ENCODE data around the gene EYS. TPM values are rescaled to one million over a fixed set of nuclear protein-coding genes. Genes with fewer than 3 reads are reported as not detected.
"Not testable (repeated sequence)": the region's sequence is repeated elsewhere in the genome, so short reads cannot be mapped to it uniquely, and the experiment has no call there.

The EYS gene
- total and polyA plus RNA-seq, 4 donors, result not detected

- Histone ChIP-seq H3K27me3 (ENCODE audit: control insufficient read depth in 1 of 2, insufficient read depth in 2 of 2, low read length in 1 of 2) (no peaks in the 10 kb centered on the region), H3K4me1 (ENCODE audit: control insufficient read depth in 1 of 2, insufficient read depth in 2 of 2, low read length in 2 of 2) (peaks cover 0 to 2% of the 10 kb centered on the region in 2 donors), H3K36me3 (ENCODE audit: control insufficient read depth in 1 of 2, insufficient read depth in 2 of 2, low read length in 1 of 2) (no peaks in the 10 kb centered on the region), H3K9me3 (ENCODE audit: control insufficient read depth, low read length) (no peaks in the 10 kb centered on the region), H3K4me3 (ENCODE audit: low read length in 2 of 2) (no peak overlapping the region), H3K27ac (ENCODE audit: low read depth in 1 of 2, low read length in 2 of 2) (no peak overlapping the region)
- intact Hi-C loops (cut with DNase I), result no loop called here
- no peak for DNase-seq
- ATAC-seq (ENCODE audit: low FRiP score), result no peak
These were observed 1963.3 kb downstream of the EYS start for GRCh38 chr6:63743691-63744090.

- Histone ChIP-seq H3K27ac (ENCODE audit: low read depth in 1 of 2, low read length in 2 of 2) (no peak overlapping the region), H3K36me3 (ENCODE audit: control insufficient read depth in 1 of 2, insufficient read depth in 2 of 2, low read length in 1 of 2) (no peaks in the 10 kb centered on the region), H3K4me3 (ENCODE audit: low read length in 2 of 2) (no peak overlapping the region), H3K27me3 (ENCODE audit: control insufficient read depth in 1 of 2, insufficient read depth in 2 of 2, low read length in 1 of 2) (no peaks in the 10 kb centered on the region), H3K9me3 (ENCODE audit: control insufficient read depth, low read length) (no peaks in the 10 kb centered on the region), H3K4me1 (ENCODE audit: control insufficient read depth in 1 of 2, insufficient read depth in 2 of 2, low read length in 2 of 2) (peaks cover 0 to 2% of the 10 kb centered on the region in 2 donors)
- ATAC-seq (ENCODE audit: low FRiP score), result no peak
- DNase-seq, result no peak
- intact Hi-C loops (cut with DNase I), result no loop called here
These were observed 1965.0 kb downstream of the EYS start for GRCh38 chr6:63742060-63742459.

DNA sequence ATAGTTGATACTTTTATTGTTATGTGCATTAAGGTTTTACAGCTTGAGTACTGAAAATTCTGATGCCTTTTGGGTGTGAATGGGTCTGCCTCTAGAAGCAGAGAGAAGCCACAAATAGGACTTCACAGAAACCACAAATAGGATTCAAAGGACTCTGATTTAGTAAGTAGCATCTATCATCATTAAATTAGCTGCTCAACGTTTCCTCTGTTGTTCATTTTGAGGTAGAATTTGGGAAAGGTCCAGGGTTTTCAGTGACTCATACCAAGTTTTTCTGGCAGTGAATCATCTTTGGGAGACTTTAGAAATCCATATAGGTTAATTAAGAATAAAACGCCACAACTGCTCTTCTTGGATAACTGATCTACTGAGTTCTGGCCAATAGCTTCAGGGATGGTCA is 1966.3 kb downstream of the EYS start:
- WGBS, 2 donors, result 14 to 17% methylated on average over 2 of the region's 2 CpGs
- Histone ChIP-seq H3K9me3 (ENCODE audit: control insufficient read depth, low read length) (no peaks in the 10 kb centered on the region), H3K27ac (ENCODE audit: low read depth in 1 of 2, low read length in 2 of 2) (no peak overlapping the region), H3K27me3 (ENCODE audit: control insufficient read depth in 1 of 2, insufficient read depth in 2 of 2, low read length in 1 of 2) (no peaks in the 10 kb centered on the region), H3K36me3 (ENCODE audit: control insufficient read depth in 1 of 2, insufficient read depth in 2 of 2, low read length in 1 of 2) (no peaks in the 10 kb centered on the region), H3K4me3 (ENCODE audit: low read length in 2 of 2) (no peak overlapping the region), H3K4me1 (ENCODE audit: control insufficient read depth in 1 of 2, insufficient read depth in 2 of 2, low read length in 2 of 2) (peaks cover 0 to 2% of the 10 kb centered on the region in 2 donors)
- intact Hi-C loops (cut with DNase I), result no loop called here
- DNase-seq (no peak), ATAC-seq (ENCODE audit: low FRiP score) (no peak)

DNA sequence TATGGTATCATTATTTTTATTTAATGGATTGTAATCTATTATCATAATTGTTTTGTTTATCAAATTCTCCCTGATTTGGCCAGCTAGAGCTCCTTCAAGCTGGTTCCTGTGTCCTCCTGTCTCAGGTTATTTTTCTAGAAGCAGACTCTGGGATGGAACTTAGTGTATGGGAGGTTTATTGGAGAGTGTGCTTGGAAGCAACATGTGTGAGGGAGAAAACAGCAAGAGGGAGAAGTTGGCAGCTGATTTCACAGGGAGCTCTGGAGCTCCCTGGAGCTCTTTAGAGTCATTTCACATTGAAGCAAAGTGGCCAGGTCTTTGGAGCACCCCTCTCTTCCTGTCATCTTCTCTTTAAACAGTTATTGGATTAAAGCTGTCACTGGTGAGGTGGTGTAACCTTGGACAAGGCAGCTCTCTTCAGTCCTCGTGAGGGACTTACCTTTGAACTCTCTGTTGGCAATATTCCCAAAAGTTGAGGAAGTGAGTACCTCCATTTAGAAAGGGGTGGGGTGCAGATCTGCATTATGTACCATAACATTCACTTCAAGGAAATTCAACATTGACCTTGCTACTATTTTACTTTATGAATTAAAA is 1967.8 kb downstream of the EYS start:
- Histone ChIP-seq H3K27me3 (ENCODE audit: control insufficient read depth in 1 of 2, insufficient read depth in 2 of 2, low read length in 1 of 2) (no peaks in the 10 kb centered on the region), H3K27ac (ENCODE audit: low read depth in 1 of 2, low read length in 2 of 2) (no peak overlapping the region), H3K36me3 (ENCODE audit: control insufficient read depth in 1 of 2, insufficient read depth in 2 of 2, low read length in 1 of 2) (no peaks in the 10 kb centered on the region), H3K9me3 (ENCODE audit: control insufficient read depth, low read length) (no peaks in the 10 kb centered on the region), H3K4me3 (ENCODE audit: low read length in 2 of 2) (no peak overlapping the region), H3K4me1 (ENCODE audit: control insufficient read depth in 1 of 2, insufficient read depth in 2 of 2, low read length in 2 of 2) (peaks cover 0 to 2% of the 10 kb centered on the region in 2 donors)
- intact Hi-C loops (cut with DNase I), result no loop called here
- ATAC-seq (ENCODE audit: low FRiP score) (no peak), DNase-seq (no peak)
- WGBS, 2 donors, result 40 to 45% methylated on average over 1 of the region's 1 CpG

- DNase-seq; H3K4me1 ChIP-seq (ENCODE audit: control insufficient read depth in 1 of 2, insufficient read depth in 2 of 2, low read length in 2 of 2); H3K9me3 ChIP-seq (ENCODE audit: control insufficient read depth, low read length); H3K36me3 ChIP-seq (ENCODE audit: control insufficient read depth in 1 of 2, insufficient read depth in 2 of 2, low read length in 1 of 2); intact Hi-C loops (cut with DNase I); H3K27me3 ChIP-seq (ENCODE audit: control insufficient read depth in 1 of 2, insufficient read depth in 2 of 2, low read length in 1 of 2); ATAC-seq (ENCODE audit: low FRiP score); H3K27ac ChIP-seq (ENCODE audit: low read depth in 1 of 2, low read length in 2 of 2); H3K4me3 ChIP-seq (ENCODE audit: low read length in 2 of 2): not testable (repeated sequence)
- WGBS, 2 donors, result 91 to 96% methylated on average over 2 of the region's 2 CpGs
These were observed 1968.8 kb downstream of the EYS start for GRCh38 chr6:63738190-63738589.

- ATAC-seq (ENCODE audit: low FRiP score) (no peak), DNase-seq (no peak)
- H3K27me3 ChIP-seq (ENCODE audit: control insufficient read depth in 1 of 2, insufficient read depth in 2 of 2, low read length in 1 of 2), result no peaks in the 10 kb centered on the region
- no peaks in the 10 kb centered on the region for H3K4me1 ChIP-seq (ENCODE audit: control insufficient read depth in 1 of 2, insufficient read depth in 2 of 2, low read length in 2 of 2)
- intact Hi-C loops (cut with DNase I), result no loop called here
- WGBS, 2 donors, result 75 to 77% methylated on average over 3 of the region's 3 CpGs
- no peak overlapping the region for H3K4me3 ChIP-seq (ENCODE audit: low read length in 2 of 2)
- H3K9me3 ChIP-seq (ENCODE audit: control insufficient read depth, low read length), result no peaks in the 10 kb centered on the region
- no peak overlapping the region for H3K27ac ChIP-seq (ENCODE audit: low read depth in 1 of 2, low read length in 2 of 2)
- no peaks in the 10 kb centered on the region for H3K36me3 ChIP-seq (ENCODE audit: control insufficient read depth in 1 of 2, insufficient read depth in 2 of 2, low read length in 1 of 2)
These were observed 1972.1 kb downstream of the EYS start for GRCh38 chr6:63734923-63735322.

- H3K27ac ChIP-seq (ENCODE audit: low read depth in 1 of 2, low read length in 2 of 2), result no peak overlapping the region
- no peak overlapping the region for H3K4me3 ChIP-seq (ENCODE audit: low read length in 2 of 2)
- no peaks in the 10 kb centered on the region for H3K9me3 ChIP-seq (ENCODE audit: control insufficient read depth, low read length)
- no peaks in the 10 kb centered on the region for H3K27me3 ChIP-seq (ENCODE audit: control insufficient read depth in 1 of 2, insufficient read depth in 2 of 2, low read length in 1 of 2)
- intact Hi-C loops (cut with DNase I), result no loop called here
- ATAC-seq (ENCODE audit: low FRiP score) (no peak), DNase-seq (no peak)
- WGBS, 2 donors, result 55 to 68% methylated on average over 2 of the region's 2 CpGs
- no peaks in the 10 kb centered on the region for H3K4me1 ChIP-seq (ENCODE audit: control insufficient read depth in 1 of 2, insufficient read depth in 2 of 2, low read length in 2 of 2)
- H3K36me3 ChIP-seq (ENCODE audit: control insufficient read depth in 1 of 2, insufficient read depth in 2 of 2, low read length in 1 of 2), result no peaks in the 10 kb centered on the region
These were observed 1974.7 kb downstream of the EYS start for GRCh38 chr6:63732336-63732735.

GRCh38 chr6:63731930-63732329 is 1975.1 kb downstream of the EYS start:
- H3K9me3 ChIP-seq (ENCODE audit: control insufficient read depth, low read length), result no peaks in the 10 kb centered on the region
- intact Hi-C loops (cut with DNase I), result no loop called here
- ATAC-seq (ENCODE audit: low FRiP score) (no peak), DNase-seq (no peak)
- H3K4me3 ChIP-seq (ENCODE audit: low read length in 2 of 2), result no peak overlapping the region
- 72 to 77% methylated on average over 3 of the region's 3 CpGs for WGBS, 2 donors
- no peaks in the 10 kb centered on the region for H3K27me3 ChIP-seq (ENCODE audit: control insufficient read depth in 1 of 2, insufficient read depth in 2 of 2, low read length in 1 of 2)
- no peak overlapping the region for H3K27ac ChIP-seq (ENCODE audit: low read depth in 1 of 2, low read length in 2 of 2)
- no peaks in the 10 kb centered on the region for H3K4me1 ChIP-seq (ENCODE audit: control insufficient read depth in 1 of 2, insufficient read depth in 2 of 2, low read length in 2 of 2)
- H3K36me3 ChIP-seq (ENCODE audit: control insufficient read depth in 1 of 2, insufficient read depth in 2 of 2, low read length in 1 of 2), result no peaks in the 10 kb centered on the region

GRCh38 chr6:63730311-63730710 is 1976.7 kb downstream of the EYS start:
- H3K36me3 ChIP-seq (ENCODE audit: control insufficient read depth in 1 of 2, insufficient read depth in 2 of 2, low read length in 1 of 2), result no peaks in the 10 kb centered on the region
- no peak overlapping the region for H3K27ac ChIP-seq (ENCODE audit: low read depth in 1 of 2, low read length in 2 of 2)
- DNase-seq (no peak), ATAC-seq (ENCODE audit: low FRiP score) (no peak)
- no peaks in the 10 kb centered on the region for H3K9me3 ChIP-seq (ENCODE audit: control insufficient read depth, low read length)
- no peak overlapping the region for H3K4me3 ChIP-seq (ENCODE audit: low read length in 2 of 2)
- intact Hi-C loops (cut with DNase I), result no loop called here
- no peaks in the 10 kb centered on the region for H3K4me1 ChIP-seq (ENCODE audit: control insufficient read depth in 1 of 2, insufficient read depth in 2 of 2, low read length in 2 of 2)
- H3K27me3 ChIP-seq (ENCODE audit: control insufficient read depth in 1 of 2, insufficient read depth in 2 of 2, low read length in 1 of 2), result no peaks in the 10 kb centered on the region
